Measurements from ENCODE around the gene OR2J3.
"Not testable (repeated sequence)": the region's sequence is repeated elsewhere in the genome, so short reads cannot be mapped to it uniquely, and the experiment has no call there.

The OR2J3 gene

DNA sequence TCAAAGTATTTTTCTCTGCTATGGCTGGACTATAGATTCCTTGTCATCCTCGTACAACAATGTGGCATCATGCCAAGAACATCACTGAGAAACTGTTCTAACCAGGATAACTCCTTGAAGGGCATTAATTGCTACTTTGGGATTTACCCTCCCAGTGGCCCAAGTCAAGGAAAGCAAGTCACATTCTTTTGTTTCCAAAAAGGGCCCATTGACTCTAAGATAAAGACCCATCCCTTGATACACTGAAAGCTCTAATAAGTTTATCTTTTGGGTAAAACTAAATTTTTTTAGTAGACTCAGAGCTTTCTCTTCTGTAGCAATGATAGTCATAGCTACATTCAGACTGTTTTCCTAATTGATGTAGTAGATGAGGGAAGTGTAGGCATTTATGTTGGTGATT is at the start of gene OR2J3:
Gene OR2J3 (plus strand): TSS at position 301 of the 400 bp plus-strand sequence. CDS start 3,833 bp downstream, outside the sequence.
- no peak for DNase-seq

GRCh38 chr6:29071831-29072723 is 35.8 kb upstream of the OR2J3 start:
- peak; percentile 12 for DNase-seq

- no peak for DNase-seq
Observed at GRCh38 chr6:29079203-29079602, 28.7 kb upstream of the OR2J3 start.

- DNase-seq = no peak
Observed at GRCh38 chr6:29081312-29081711, 26.5 kb upstream of the OR2J3 start.

DNA sequence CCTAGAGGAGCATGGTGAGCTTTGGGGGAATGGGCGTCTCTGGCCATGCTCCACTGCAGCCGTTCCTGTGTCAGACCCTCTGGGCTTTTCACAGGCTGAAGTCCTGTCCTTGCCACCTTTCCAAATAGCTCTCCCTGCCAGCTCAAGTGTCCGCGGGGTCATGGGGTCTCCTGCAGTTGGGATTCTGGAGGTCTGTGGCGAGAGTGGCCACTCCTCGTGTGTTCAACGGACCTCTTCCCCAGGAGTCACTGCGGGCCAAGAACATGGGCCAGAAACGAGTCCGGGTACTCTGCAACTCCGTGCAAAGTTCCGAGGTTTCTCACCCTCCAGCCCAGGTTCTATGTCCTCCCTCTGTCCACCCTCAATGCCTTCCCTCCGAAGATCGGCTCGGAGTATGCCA is 25.4 kb upstream of the OR2J3 start:
- DNase-seq = no peak

DNA sequence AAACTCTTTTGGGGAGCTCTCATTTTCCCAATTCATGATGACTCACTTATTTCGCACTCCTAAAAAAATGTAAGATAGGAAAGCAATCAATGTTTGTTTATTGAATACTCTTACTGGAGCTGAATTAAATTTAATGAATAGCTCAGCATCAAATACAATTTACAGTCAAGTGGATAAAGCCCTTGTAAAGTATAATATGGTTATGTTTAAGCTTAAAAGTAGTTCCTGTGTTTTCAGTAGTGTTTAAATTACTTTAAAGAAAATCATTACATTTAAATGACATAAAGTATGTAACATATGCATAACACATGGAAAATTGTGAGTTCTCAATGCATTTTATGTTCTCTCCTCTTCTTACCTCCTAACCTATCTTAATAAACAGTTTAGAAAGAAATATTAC is 20.6 kb upstream of the OR2J3 start, which contains the start of gene OR2B3:
Gene OR2B3 (minus strand): TSS at position 101 of the 400 bp plus-strand sequence. CDS start 65 bp downstream, at position 36.
- DNase-seq = no peak

DNA sequence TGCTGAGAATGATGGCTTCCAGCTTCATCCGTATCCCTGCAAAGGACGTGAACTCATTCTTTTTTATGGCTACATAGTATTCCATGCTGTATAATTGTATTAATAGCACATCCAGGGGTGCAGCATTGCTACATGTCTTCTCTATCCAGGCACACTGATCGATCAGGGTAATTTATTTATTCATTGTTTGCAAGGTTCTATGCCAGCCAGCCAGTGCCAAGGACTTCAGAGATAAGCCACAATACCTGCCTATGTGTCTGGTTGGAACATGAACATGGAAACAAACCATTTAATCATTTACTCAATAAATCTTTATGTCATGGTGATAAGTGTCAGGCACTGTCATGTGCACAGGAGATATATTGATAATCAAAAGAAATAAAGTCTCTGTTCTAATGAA is 14.9 kb upstream of the OR2J3 start:
- no peak for DNase-seq

DNA sequence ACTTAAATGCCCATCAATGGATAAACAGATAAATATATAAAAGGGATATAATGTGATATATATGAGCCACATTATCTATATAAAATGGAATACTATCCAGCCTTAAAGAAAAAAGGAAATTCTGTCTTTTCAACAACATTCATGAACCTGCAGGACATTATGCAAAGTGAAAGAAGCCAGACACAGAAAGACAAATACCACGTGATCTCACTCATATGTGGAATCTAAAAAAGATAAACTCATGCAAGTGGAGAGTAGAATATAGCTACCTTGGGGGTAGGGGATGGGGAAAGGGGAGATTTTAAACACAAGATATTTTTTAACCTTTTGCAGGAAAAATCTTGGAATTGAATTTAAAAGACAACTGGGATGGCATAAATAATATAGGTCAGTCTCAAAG is 10.1 kb upstream of the OR2J3 start:
- DNase-seq = no peak

- DNase-seq = no peak
Observed at GRCh38 chr6:29099190-29099589, 8.7 kb upstream of the OR2J3 start, which contains the start of gene OR2J1. TSS of gene OR2J1 (plus strand) at chr6:29099490. CDS start at chr6:29100943, 1,453 bp downstream.

DNA sequence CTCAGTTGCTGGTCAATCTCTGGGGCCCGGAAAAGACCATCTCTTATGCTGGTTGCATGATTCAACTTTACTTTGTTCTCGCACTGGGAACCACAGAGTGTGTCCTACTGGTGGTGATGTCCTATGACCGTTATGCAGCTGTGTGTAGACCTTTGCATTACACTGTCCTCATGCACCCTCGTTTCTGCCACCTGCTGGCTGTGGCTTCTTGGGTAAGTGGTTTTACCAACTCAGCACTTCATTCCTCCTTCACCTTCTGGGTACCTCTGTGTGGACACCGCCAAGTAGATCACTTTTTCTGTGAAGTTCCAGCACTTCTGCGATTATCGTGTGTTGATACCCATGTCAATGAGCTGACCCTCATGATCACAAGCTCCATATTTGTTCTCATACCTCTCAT is 4.3 kb downstream of the OR2J3 start:
- no peak for DNase-seq

- DNase-seq = not testable (repeated sequence)
Observed at GRCh38 chr6:29114964-29115363, 7.1 kb downstream of the OR2J3 start.

GRCh38 chr6:29129326-29130012 is 21.6 kb downstream of the OR2J3 start:
- DNase-seq = no peak

DNA sequence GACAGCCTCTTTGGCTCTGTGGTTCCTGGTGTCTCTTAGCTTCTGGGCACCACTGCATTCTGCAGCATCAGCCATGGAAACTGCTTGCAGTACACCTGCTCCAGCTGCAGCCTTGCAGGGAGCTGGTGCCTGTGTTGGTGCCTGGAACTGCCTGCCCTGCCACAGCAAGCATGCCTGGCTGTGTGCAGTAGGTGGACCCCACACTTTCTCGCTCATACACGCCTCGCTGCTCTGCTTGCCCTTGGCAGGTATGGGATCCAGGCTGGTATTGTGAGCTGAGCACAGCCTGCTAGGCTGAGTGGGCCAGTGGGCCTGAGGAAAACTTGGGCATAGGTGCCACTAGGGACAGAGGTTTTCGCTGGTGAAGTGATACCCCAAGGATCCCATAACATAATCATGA is 22.8 kb downstream of the OR2J3 start:
- DNase-seq = no peak

GRCh38 chr6:29131691-29132090 is 23.8 kb downstream of the OR2J3 start:
- no peak for DNase-seq

GRCh38 chr6:29137724-29138123 is 29.9 kb downstream of the OR2J3 start:
- no peak for DNase-seq

GRCh38 chr6:29141606-29142005 is 33.7 kb downstream of the OR2J3 start:
- DNase-seq = no peak

DNA sequence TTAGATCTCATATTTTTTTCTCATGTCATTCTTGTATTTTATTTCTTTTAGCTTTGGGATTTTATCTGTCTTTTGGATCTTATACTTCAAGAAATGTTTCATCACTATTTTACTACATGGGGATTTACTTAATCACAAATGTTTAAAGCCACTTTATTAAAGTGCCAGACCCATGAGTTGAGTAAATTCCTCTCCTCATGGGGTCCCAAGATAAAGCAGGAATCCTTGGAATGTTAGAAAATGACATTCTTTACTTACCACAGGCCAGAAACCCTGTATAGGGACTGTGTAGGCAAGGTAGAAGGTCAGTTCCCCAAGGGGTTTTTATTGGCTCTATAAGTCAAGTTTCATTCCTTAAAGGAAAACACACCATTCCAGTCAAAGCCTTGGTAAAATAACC is 34.5 kb downstream of the OR2J3 start:
- DNase-seq = no peak

- no peak for DNase-seq
Observed at GRCh38 chr6:29146179-29146578, 38.3 kb downstream of the OR2J3 start.

GRCh38 chr6:29147074-29147473 is 39.2 kb downstream of the OR2J3 start:
- DNase-seq = no peak

- DNase-seq = not testable (repeated sequence)
Observed at GRCh38 chr6:29149444-29149843, 41.6 kb downstream of the OR2J3 start.

GRCh38 chr6:29153083-29153482 is 45.2 kb downstream of the OR2J3 start:
- no peak for DNase-seq

- not testable (repeated sequence) for DNase-seq
Observed at GRCh38 chr6:29155182-29155581, 47.3 kb downstream of the OR2J3 start.

GRCh38 chr6:29159922-29160321 is 52.1 kb downstream of the OR2J3 start:
- not testable (repeated sequence) for DNase-seq

All from HCEC 1CT (cell line).